Liver (tissue), 9 donors: Measurements from ENCODE around the gene SIRPA. TPM values are rescaled to one million over a fixed set of nuclear protein-coding genes. Genes with fewer than 3 reads are reported as not detected.
A peak's percentile ranks its signal among the peaks of the same experiment; 100 is the strongest.

Experiments
- DNase-seq: peaks from one replicate; pipeline ENCODE4 v3.0.0-alpha.2; 2017; ENCODE audit warnings: low spot score
- H3K27ac ChIP-seq, 2 donors: one replicate each; pipeline ENCODE4 v1.7.0; 2013; ENCODE audit warnings: inconsistent platforms in 2 of 2, low read length in 2 of 2, control low read depth in 1 of 2, low read depth in 1 of 2, mild to moderate bottlenecking in 1 of 2
- H3K27me3 ChIP-seq, 4 donors: one replicate each; pipeline versions ENCODE4 v1.6.1 to v1.7.0; 2013; ENCODE audit warnings: low read length in 3 of 4, inconsistent platforms in 1 of 4, mild to moderate bottlenecking in 1 of 4, moderate library complexity in 1 of 4; ENCODE audit not compliant: control insufficient read depth in 4 of 4, insufficient read depth in 4 of 4
- H3K36me3 ChIP-seq, 4 donors: one replicate each; pipeline versions ENCODE4 v1.6.1 to v1.7.0; 2013; ENCODE audit warnings: low read length in 3 of 4, mild to moderate bottlenecking in 3 of 4, low read depth in 1 of 4, moderate library complexity in 1 of 4; ENCODE audit not compliant: control insufficient read depth in 4 of 4, insufficient read depth in 3 of 4
- H3K4me1 ChIP-seq, 4 donors: one replicate each; pipeline versions ENCODE4 v1.6.1 to v1.7.0; 2013; ENCODE audit warnings: low read length in 3 of 4, mild to moderate bottlenecking in 3 of 4, moderate library complexity in 1 of 4; ENCODE audit not compliant: control insufficient read depth in 4 of 4, insufficient read depth in 4 of 4
- H3K4me3 ChIP-seq, 3 donors: one replicate each; pipeline versions ENCODE4 v1.6.1 to v1.7.0; 2013; ENCODE audit warnings: low read length in 3 of 3, control low read depth in 1 of 3, low read depth in 1 of 3, mild to moderate bottlenecking in 1 of 3
- H3K9ac ChIP-seq, 2 donors: one replicate each; pipeline ENCODE4 v1.7.0; 2013; ENCODE audit warnings: low read length in 2 of 2, mild to moderate bottlenecking in 2 of 2, moderate library complexity in 2 of 2, control low read depth in 1 of 2, low read depth in 1 of 2
- H3K9me3 ChIP-seq, 4 donors: one replicate each; pipeline versions ENCODE4 v1.6.1 to v1.7.0; 2013; ENCODE audit warnings: low read length in 3 of 4; ENCODE audit not compliant: control insufficient read depth in 4 of 4
- ATF3 ChIP-seq: IDR thresholded peaks from 2 replicates; pipeline ENCODE4 v1.6.1; 2016; ENCODE audit warnings: antibody characterized with exemption
- CTCF ChIP-seq: fragments of 150-350 bp; IDR thresholded peaks from 2 replicates; pipeline ENCODE4 v1.5.1; 2017; ENCODE audit warnings: improper control_type of control experiment, low read depth, low read length; ENCODE audit not compliant: missing input control
- EGR1 ChIP-seq, 2 donors: IDR thresholded peaks; 2 replicates each; pipeline ENCODE4 v1.6.1; 2016 to 2018; ENCODE audit warnings: antibody characterized with exemption in 2 of 2, low read depth in 2 of 2
- FOXA1 ChIP-seq: IDR thresholded peaks from 2 replicates; pipeline ENCODE4 v1.6.1; 2016; ENCODE audit warnings: antibody characterized with exemption
- FOXA2 ChIP-seq: IDR thresholded peaks from 2 replicates; pipeline ENCODE4 v1.6.1; 2016; ENCODE audit warnings: antibody characterized with exemption
- GABPA ChIP-seq, 2 donors: IDR thresholded peaks in 1 of 2; conservative IDR thresholded peaks in 1 of 2; 2 replicates each; pipeline ENCODE4 v1.6.1; 2016; ENCODE audit warnings: antibody characterized with exemption in 2 of 2, mild to moderate bottlenecking in 1 of 2, moderate library complexity in 1 of 2
- HNF4A ChIP-seq, 2 donors: conservative IDR thresholded peaks; 2 replicates each; pipeline ENCODE4 v1.6.1; 2016; ENCODE audit warnings: antibody characterized with exemption in 2 of 2, mild to moderate bottlenecking in 2 of 2
- HNF4G ChIP-seq: IDR thresholded peaks from 2 replicates; pipeline ENCODE4 v1.6.1; 2016; ENCODE audit warnings: antibody characterized with exemption
- JUND ChIP-seq, 2 donors: IDR thresholded peaks; 2 replicates each; pipeline ENCODE4 v1.6.1; 2016; ENCODE audit warnings: antibody characterized with exemption in 2 of 2
- NR2F2 ChIP-seq: IDR thresholded peaks from 2 replicates; pipeline ENCODE4 v1.6.1; 2016; ENCODE audit warnings: antibody characterized with exemption
- REST ChIP-seq: IDR thresholded peaks from 2 replicates; pipeline ENCODE4 v1.6.1; 2016; ENCODE audit warnings: antibody characterized with exemption, mild to moderate bottlenecking
- RXRA ChIP-seq, 2 donors: IDR thresholded peaks; 2 replicates each; pipeline ENCODE4 v1.6.1; 2017 to 2018; ENCODE audit warnings: antibody characterized with exemption in 2 of 2, mild to moderate bottlenecking in 1 of 2
- SP1 ChIP-seq: IDR thresholded peaks from 2 replicates; pipeline ENCODE4 v1.6.1; 2018; ENCODE audit warnings: antibody characterized with exemption, mild to moderate bottlenecking
- TAF1 ChIP-seq: conservative IDR thresholded peaks from 2 replicates; pipeline ENCODE4 v1.6.1; 2016; ENCODE audit warnings: antibody characterized with exemption, mild to moderate bottlenecking
- ZBTB33 ChIP-seq: IDR thresholded peaks from 2 replicates; pipeline ENCODE4 v1.6.1; 2016; ENCODE audit warnings: antibody characterized with exemption
- WGBS: extraction: QIAGEN DNeasy Blood & Tissue Kit; methylation state at CpG from one replicate; pipeline ENCODE4 v1.1.7; 2013; 5-methylcytosine and 5-hydroxymethylcytosine counted together
- polyA plus RNA-seq, 2 donors: library from polyadenylated mRNA; stranded (reverse) in 1 of 2; unstranded in 1 of 2; fragments of 200-250 nt in 1 of 2; fragments of >200 nt in 1 of 2; fragmentation: Nextera tagmentation in 1 of 2; extraction: Ambion mirVana in 1 of 2; gene quantifications; one replicate each; pipeline versions ENCODE4 v1.2.1 to v1.2.3, GENCODE V29; 2013 to 2015
- total RNA-seq, 2 donors: library from RNA; depleted of rRNA; stranded (reverse); fragments of >200 nt; gene quantifications; one replicate each; pipeline ENCODE4 v1.2.3, GENCODE V29; 2014
- donor health status: healthy.
- donor health status: healthy.
- donor health status: healthy.
- donor health status: healthy.
- donor health status: healthy.

Gene SIRPA
- total and polyA plus RNA-seq, 4 donors = 5.4 to 47.5 (median 23.2) TPM

GRCh38 chr20:1945660-1946059 lies 50.5 kb downstream of the SIRPA start:
- no peaks in the 10 kb centered on the region for H3K27me3 ChIP-seq
- peak overlapping the region; percentile 75 to 98 for H3K27ac ChIP-seq
- whole genome bisulfite sequencing = 33% methylated on average over 7 of the region's 7 CpGs

GRCh38 chr20:1946442-1946761 lies 51.2 kb downstream of the SIRPA start:
- Histone ChIP-seq H3K9ac (no peak overlapping the region), H3K36me3 (no peaks in the 10 kb centered on the region), H3K9me3 (no peaks in the 10 kb centered on the region), H3K4me1 (peaks cover 13 to 48% (median 42%) of the 10 kb centered on the region in 4 donors), H3K27ac (peak overlapping the region in 1 of 2 donors; percentile 59), H3K4me3 (no peak overlapping the region), H3K27me3 (no peaks in the 10 kb centered on the region)
- 77% methylated on average over 7 of the region's 7 CpGs for WGBS
- DNase-seq = no peak
- no peak for TF ChIP-seq FOXA1
- TF ChIP-seq ZBTB33 = no peak
- no peak for TF ChIP-seq ATF3
- no peak for TF ChIP-seq EGR1 (IDR thresholded peaks at IDR 0.05; ENCODE audit: low read depth in 2 of 2)
- no peak for TF ChIP-seq SP1
- TF ChIP-seq CTCF = no peak
- TF ChIP-seq NR2F2 = no peak
- TF ChIP-seq HNF4A (conservative IDR thresholded peaks at IDR 0.05) = no peak
- TF ChIP-seq GABPA (IDR thresholded peaks at IDR 0.05 in 1 of 2, conservative IDR thresholded peaks at IDR 0.05 in 1 of 2) = no peak
- no peak for TF ChIP-seq JUND (IDR thresholded peaks at IDR 0.05)
- TF ChIP-seq REST = no peak
- no peak for TF ChIP-seq FOXA2

More at GRCh38 chr20:1945660-1946059, 50.5 kb downstream of the SIRPA start:
- no peak for DNase-seq
- Histone ChIP-seq H3K4me3 (no peak overlapping the region), H3K9me3 (no peaks in the 10 kb centered on the region), H3K36me3 (no peaks in the 10 kb centered on the region), H3K4me1 (peaks cover 17 to 55% (median 49%) of the 10 kb centered on the region in 4 donors), H3K9ac (no peak overlapping the region)
- TF ChIP-seq FOXA2 (no peak), ATF3 (no peak), ZBTB33 (no peak), EGR1 (IDR thresholded peaks at IDR 0.05; ENCODE audit: low read depth in 2 of 2) (no peak), TAF1 (no peak), SP1 (no peak), JUND (IDR thresholded peaks at IDR 0.05) (no peak), RXRA (IDR thresholded peaks at IDR 0.05) (no peak), HNF4G (no peak)
